ENCODE measurements around the gene ARHGAP28. TPM values are rescaled to one million over a fixed set of nuclear protein-coding genes. Genes with fewer than 3 reads are reported as not detected.

Gene ARHGAP28
- total and polyA plus RNA-seq, 10 of the 15 experiments (the other 5 are each of a cell fraction or from before 2014, with no cell fraction given), result not detected

DNA sequence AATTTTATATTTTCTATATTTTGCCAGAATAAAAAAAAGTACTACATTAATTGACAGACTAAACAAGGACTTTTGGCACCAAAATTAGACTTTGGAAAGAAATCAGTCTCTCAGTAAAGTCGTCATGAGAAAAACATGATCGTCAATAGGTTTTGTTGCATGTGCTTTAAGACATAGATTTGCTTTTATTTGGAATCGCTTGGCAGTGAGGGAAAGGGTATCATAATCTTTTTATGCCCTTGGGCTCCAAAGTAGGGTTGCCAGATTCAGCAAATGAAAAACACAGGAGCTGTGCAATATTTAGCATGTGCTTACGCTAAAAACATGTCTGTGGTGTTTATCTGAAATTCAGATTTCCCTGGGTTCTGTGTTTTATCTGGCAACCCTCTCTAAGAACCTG, 210.5 kb downstream of the ARHGAP28 start (continued):
- TF ChIP-seq, protein P1, sequence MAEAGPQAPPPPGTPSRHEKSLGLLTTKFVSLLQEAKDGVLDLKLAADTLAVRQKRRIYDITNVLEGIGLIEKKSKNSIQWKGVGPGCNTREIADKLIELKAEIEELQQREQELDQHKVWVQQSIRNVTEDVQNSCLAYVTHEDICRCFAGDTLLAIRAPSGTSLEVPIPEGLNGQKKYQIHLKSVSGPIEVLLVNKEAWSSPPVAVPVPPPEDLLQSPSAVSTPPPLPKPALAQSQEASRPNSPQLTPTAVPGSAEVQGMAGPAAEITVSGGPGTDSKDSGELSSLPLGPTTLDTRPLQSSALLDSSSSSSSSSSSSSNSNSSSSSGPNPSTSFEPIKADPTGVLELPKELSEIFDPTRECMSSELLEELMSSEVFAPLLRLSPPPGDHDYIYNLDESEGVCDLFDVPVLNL (IDR thresholded peaks at IDR 0.05; ENCODE audit: low read depth, low read length), result no peak
- no peak for TF ChIP-seq ZNF24 (IDR thresholded peaks at IDR 0.05)
- TF ChIP-seq, protein P2, sequence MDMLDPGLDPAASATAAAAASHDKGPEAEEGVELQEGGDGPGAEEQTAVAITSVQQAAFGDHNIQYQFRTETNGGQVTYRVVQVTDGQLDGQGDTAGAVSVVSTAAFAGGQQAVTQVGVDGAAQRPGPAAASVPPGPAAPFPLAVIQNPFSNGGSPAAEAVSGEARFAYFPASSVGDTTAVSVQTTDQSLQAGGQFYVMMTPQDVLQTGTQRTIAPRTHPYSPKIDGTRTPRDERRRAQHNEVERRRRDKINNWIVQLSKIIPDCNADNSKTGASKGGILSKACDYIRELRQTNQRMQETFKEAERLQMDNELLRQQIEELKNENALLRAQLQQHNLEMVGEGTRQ (IDR thresholded peaks at IDR 0.05; ENCODE audit: borderline replicate concordance, low read depth, low read length), result no peak
- no peak for TF ChIP-seq FOS (IDR thresholded peaks at IDR 0.05; ENCODE audit: borderline replicate concordance, extremely low read depth, insufficient read length)
- TF ChIP-seq, protein P3, sequence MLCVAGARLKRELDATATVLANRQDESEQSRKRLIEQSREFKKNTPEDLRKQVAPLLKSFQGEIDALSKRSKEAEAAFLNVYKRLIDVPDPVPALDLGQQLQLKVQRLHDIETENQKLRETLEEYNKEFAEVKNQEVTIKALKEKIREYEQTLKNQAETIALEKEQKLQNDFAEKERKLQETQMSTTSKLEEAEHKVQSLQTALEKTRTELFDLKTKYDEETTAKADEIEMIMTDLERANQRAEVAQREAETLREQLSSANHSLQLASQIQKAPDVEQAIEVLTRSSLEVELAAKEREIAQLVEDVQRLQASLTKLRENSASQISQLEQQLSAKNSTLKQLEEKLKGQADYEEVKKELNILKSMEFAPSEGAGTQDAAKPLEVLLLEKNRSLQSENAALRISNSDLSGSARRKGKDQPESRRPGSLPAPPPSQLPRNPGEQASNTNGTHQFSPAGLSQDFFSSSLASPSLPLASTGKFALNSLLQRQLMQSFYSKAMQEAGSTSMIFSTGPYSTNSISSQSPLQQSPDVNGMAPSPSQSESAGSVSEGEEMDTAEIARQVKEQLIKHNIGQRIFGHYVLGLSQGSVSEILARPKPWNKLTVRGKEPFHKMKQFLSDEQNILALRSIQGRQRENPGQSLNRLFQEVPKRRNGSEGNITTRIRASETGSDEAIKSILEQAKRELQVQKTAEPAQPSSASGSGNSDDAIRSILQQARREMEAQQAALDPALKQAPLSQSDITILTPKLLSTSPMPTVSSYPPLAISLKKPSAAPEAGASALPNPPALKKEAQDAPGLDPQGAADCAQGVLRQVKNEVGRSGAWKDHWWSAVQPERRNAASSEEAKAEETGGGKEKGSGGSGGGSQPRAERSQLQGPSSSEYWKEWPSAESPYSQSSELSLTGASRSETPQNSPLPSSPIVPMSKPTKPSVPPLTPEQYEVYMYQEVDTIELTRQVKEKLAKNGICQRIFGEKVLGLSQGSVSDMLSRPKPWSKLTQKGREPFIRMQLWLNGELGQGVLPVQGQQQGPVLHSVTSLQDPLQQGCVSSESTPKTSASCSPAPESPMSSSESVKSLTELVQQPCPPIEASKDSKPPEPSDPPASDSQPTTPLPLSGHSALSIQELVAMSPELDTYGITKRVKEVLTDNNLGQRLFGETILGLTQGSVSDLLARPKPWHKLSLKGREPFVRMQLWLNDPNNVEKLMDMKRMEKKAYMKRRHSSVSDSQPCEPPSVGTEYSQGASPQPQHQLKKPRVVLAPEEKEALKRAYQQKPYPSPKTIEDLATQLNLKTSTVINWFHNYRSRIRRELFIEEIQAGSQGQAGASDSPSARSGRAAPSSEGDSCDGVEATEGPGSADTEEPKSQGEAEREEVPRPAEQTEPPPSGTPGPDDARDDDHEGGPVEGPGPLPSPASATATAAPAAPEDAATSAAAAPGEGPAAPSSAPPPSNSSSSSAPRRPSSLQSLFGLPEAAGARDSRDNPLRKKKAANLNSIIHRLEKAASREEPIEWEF (IDR thresholded peaks at IDR 0.05; ENCODE audit: insufficient replicate concordance, low read depth, low read length), result no peak
- TF ChIP-seq, protein P4, sequence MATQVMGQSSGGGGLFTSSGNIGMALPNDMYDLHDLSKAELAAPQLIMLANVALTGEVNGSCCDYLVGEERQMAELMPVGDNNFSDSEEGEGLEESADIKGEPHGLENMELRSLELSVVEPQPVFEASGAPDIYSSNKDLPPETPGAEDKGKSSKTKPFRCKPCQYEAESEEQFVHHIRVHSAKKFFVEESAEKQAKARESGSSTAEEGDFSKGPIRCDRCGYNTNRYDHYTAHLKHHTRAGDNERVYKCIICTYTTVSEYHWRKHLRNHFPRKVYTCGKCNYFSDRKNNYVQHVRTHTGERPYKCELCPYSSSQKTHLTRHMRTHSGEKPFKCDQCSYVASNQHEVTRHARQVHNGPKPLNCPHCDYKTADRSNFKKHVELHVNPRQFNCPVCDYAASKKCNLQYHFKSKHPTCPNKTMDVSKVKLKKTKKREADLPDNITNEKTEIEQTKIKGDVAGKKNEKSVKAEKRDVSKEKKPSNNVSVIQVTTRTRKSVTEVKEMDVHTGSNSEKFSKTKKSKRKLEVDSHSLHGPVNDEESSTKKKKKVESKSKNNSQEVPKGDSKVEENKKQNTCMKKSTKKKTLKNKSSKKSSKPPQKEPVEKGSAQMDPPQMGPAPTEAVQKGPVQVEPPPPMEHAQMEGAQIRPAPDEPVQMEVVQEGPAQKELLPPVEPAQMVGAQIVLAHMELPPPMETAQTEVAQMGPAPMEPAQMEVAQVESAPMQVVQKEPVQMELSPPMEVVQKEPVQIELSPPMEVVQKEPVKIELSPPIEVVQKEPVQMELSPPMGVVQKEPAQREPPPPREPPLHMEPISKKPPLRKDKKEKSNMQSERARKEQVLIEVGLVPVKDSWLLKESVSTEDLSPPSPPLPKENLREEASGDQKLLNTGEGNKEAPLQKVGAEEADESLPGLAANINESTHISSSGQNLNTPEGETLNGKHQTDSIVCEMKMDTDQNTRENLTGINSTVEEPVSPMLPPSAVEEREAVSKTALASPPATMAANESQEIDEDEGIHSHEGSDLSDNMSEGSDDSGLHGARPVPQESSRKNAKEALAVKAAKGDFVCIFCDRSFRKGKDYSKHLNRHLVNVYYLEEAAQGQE (IDR thresholded peaks at IDR 0.05; ENCODE audit: low read depth, low read length), result no peak
- TF ChIP-seq, protein P5, sequence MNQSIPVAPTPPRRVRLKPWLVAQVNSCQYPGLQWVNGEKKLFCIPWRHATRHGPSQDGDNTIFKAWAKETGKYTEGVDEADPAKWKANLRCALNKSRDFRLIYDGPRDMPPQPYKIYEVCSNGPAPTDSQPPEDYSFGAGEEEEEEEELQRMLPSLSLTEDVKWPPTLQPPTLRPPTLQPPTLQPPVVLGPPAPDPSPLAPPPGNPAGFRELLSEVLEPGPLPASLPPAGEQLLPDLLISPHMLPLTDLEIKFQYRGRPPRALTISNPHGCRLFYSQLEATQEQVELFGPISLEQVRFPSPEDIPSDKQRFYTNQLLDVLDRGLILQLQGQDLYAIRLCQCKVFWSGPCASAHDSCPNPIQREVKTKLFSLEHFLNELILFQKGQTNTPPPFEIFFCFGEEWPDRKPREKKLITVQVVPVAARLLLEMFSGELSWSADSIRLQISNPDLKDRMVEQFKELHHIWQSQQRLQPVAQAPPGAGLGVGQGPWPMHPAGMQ (IDR thresholded peaks at IDR 0.05; ENCODE audit: borderline replicate concordance), result no peak
- no peak for TF ChIP-seq RCOR1 (conservative IDR thresholded peaks at IDR 0.05; ENCODE audit: low read depth, low read length)
- no peak for TF ChIP-seq KDM1A (IDR thresholded peaks at IDR 0.05; ENCODE audit: borderline replicate concordance)
- TF ChIP-seq YY1 (IDR thresholded peaks at IDR 0.05; ENCODE audit: low read depth, low read length), result no peak
